ENCODE measurements around the gene P2RY2.
"Not testable (repeated sequence)": the region's sequence is repeated elsewhere in the genome, so short reads cannot be mapped to it uniquely, and the experiment has no call there.

The P2RY2 gene

DNA sequence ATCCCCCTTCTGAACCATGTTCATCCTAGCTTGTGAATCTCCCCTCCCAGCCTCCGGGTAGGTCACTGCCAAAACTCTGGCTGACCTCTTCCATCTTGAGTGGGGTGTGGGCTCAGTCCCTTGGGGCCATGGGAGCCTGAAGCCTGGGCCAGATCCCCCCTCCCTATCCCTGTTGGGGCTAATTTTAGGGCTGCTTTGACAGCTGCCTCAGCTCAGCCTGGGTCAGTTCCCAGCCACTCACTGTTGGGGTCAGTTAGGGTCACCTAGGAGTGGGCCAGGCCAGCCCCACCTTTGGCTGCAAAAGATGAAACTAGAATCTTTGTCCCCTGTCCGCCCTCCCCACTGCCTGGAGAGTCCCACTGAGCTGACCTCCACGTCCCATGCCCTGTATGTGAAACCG lies 29.8 kb upstream of the P2RY2 start:
- no peak for DNase-seq

GRCh38 chr11:73189315-73189714 lies 28.8 kb upstream of the P2RY2 start:
- peak; percentile 9 to 76 for DNase-seq

- no peak for DNase-seq
These were observed 28.1 kb upstream of the P2RY2 start for GRCh38 chr11:73189723-73190556.

GRCh38 chr11:73190557-73190885 lies 27.6 kb upstream of the P2RY2 start:
- DNase-seq = no peak

DNA sequence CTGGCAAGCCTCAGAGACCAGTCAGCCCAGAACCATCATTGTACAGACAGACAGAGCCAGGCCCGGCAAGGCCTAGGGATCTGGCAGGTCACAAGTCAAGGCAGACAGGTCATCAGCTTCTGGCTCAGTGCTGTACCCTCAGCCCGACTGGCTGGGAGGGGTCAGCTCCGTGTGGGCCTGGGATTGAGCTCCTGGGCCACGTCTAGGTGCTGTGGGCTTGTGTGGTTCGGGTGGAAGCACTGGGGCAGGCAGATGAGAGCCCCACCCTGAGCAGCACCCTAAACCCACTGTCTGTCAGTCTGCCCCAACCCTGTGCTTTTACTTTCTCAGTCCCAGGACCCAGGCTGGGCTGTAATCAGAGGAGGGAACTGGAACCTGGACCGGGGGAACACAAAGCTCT lies 26.9 kb upstream of the P2RY2 start:
- no peak for DNase-seq

DNA sequence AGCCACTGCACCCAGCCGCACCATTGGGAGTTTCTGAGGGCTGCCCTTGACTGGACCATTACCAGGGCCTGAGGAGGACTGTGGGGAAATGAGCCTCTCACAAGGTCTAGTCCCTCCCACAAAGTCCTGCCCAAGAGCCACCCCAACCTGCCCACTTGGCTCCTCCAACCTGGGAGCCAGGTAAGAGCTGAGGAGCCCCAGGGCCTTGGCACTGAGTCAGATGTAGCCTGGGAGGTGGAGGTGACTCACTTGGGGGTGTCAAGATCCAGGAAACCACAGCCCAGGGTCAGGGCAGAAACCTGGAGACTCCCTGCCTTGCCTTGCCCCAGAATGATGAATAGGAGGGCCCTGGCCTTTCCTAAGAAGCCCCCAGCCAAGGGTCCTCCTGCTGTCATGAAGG lies 25.8 kb upstream of the P2RY2 start:
- DNase-seq = no peak

DNA sequence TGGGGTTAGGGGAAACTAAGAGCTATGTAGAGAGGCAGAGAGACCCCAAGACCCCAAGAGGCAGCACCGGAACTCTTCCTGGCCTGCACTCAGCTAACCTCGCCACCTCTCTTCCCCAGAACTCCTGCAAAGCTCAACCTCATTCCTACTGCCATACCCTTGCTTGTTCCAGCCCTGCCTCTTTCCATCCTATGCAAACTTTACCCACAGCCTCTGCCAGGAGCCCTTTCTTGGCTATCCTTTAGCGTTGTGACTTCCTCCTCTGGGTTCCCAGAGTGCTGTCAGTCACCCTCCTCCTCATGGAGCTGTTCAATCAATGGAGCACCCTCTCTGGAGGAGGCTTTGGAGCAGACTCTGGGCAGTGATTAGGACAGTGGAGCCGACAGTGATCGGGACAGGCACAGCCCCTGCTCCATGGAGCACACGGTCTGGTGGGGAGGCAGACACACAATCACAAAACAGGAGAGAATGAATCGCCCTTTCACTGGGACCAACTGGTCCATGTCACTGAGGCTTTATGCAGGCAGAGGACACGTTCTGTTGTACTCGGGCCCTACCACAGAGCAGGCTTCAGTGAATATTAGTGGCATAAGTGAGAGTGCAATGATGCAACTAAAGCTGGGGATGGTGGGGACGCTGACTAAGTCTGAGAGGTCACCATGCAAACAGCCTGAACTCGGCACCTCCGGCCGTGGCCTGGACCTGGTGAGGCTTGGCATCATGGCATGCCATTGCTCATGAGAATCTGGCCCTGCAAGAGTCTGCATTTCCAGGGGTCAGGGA lies 24.6 kb upstream of the P2RY2 start:
- no peak for DNase-seq

GRCh38 chr11:73194034-73194507 lies 24.0 kb upstream of the P2RY2 start:
- DNase-seq = no peak

DNA sequence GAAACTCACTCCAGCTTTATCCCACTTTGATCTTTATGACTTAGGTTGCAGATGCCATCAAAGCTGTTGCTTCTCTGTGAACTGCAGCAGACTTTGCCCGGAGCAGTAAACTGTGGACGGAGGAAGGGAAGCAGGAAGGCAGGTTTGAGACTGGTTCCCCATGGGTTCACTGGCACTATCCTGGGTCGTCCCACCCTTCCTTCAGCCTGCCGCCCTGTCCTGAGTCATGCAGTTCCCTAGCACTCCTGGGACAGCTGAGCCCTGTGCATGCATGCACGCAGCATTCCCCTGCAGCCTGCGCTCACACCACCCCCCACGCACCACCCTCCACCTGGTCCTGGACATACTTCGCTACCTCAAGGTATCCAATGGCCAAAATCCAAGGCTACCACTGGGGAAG lies 23.5 kb upstream of the P2RY2 start:
- no peak for DNase-seq

DNA sequence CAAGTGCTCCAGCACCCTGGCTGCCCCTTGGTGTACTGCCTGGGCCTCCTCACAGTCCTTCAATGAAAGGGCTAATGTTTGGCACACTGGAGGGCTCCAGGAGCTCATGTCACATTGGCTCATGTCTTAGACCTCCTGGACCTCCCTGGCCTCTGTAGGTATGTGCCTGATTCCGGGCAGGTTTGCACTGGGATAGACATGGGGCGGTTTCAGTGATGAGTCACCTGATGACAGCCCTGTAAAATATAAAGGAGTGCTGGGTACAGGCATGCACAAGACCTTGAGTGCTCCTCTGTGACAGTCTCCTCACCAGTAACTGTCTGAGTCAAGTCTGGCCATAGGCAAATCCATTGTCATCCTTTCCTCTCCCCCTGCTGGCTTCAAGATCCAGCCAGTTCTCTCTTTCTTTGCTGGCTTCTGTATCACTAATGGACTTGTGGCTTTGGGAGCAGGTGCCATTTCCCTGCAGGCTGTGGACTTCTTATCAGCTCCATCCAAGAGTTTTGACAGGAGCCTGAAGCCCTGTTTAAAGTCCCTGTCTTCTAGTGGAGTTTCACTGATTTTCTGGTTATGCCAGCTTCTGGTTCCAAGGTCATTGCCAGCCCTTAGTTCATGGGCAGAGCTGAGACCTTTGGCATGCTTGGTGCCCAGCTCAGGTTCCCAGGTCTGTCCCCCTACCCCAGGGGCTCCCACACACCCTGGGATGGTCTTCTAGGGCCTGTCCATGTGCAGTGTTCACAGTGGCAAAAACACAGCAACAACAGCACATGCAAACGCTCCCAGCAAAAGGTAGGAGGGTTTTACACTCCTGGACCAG lies 22.7 kb upstream of the P2RY2 start:
- DNase-seq = no peak

DNA sequence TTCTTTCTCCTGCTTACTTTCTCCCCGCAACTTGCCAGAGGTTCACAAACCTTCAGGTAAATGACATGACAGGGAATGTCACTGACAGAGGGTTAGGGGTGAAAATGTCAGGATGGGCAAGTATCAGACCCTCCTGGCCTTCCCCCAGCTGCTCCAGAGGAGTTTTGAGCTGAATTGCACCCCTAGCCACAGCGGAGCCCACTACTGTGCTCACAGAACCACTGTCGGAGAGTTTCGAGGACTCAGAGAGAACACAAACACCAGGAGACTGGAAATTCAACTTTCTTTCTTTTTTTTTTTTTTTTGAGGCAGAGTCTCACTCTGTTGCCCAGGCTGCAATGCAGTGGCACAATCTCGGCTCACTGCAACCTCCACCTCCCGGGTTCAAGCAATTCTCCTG lies 21.5 kb upstream of the P2RY2 start:
- DNase-seq = no peak

DNA sequence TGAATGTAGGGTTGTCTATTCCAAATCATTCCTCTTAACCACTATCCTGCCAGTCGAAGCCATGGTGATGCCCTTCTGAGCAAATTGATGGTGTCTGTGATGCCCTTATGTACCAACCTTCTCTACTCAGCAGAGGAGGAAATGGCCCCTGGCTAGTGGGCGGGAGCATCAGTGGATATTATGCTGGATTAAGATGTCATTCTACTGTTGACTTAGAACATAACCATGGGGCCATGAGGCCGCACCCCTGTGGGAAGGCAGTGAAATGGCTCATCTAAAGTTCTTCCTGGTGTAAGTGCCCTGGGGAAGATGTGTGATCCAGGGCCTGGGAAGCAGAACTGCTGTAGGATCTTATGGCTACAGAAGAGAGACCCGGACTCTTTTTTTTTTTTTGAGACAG lies 20.7 kb upstream of the P2RY2 start:
- no peak for DNase-seq

DNA sequence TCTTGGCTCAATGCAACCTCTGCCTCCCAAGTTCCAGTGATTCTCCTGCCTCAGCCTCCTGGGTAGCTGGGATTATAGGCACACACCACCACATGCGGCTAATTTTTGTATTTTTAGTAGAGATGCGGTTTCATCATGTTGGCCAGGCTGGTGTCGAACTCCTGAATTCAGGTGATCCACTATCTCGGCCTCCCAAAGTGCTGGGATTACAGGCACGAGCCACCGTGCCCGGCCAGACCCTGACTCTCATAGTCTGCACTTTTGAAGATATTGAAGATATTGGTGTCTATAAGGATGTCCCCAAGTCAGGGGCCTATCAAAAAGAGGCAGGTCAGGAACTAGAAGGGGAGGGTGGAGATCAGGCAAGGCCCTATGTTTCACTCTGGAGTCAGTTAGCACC lies 20.3 kb upstream of the P2RY2 start:
- DNase-seq = not testable (repeated sequence)

GRCh38 chr11:73198677-73199076 lies 19.4 kb upstream of the P2RY2 start:
- DNase-seq = no peak

DNA sequence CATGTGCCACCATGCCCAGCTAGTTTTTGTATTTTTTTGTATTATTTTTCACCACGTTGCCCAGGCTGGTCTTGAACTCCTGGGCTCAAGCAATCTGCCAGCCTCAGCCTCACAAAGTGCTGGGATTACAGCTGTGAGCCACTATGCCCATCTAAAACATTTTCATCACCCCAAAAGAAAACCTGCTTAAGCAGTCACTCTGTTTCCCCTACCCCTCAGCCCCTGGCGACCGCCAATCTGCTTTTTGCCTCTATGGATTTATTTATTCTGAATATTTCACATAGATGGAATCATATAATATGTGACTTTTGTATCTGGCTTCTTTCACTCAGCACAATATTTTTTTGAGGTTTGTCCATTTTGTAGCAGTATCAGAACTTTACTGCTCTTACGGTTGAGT lies 18.6 kb upstream of the P2RY2 start:
- DNase-seq = no peak

- no peak for DNase-seq
These were observed 17.8 kb upstream of the P2RY2 start for GRCh38 chr11:73200256-73200655.

- no peak for DNase-seq
These were observed 16.8 kb upstream of the P2RY2 start for GRCh38 chr11:73201249-73201648.

GRCh38 chr11:73201888-73202780 lies 15.9 kb upstream of the P2RY2 start:
- DNase-seq = no peak

DNA sequence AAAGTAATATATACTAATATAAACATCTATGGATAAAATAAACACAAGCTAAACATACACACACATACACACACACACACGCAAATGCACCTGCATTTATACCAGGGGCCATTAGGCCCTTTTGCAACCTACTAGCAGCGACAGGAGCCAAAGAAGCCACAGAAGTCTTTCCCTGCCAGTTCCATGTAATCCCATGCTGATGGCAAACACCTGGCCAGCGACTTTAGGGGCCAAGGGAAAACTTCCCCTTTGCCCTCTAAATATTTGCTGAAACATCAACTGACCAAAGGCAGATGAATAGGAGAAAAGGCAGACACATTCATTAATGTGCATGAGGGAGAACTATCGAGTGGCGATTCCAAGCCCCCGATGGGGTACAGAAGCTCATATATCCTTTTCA lies 14.8 kb upstream of the P2RY2 start:
- DNase-seq = no peak

GRCh38 chr11:73203790-73204189 lies 14.3 kb upstream of the P2RY2 start:
- DNase-seq = no peak

DNA sequence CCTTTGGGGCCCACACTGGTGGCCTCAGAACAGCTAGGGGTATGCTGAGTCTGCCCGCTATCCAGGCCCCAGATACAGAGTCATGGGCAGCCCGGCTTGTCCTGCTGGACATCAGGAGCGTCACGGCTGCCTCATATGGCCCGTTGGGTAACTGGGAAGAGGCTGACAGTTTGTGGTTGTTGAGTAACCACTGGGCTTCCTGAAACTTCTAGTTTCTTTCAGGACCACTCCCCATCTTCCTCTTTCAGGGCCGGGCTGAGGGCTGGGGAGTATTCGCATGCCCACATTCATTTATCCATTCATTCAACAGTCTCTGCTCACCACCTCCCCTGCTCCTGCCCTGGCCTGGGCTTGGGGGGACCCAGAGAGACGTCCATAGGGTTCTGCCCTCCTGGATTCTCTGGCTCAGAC lies 13.4 kb upstream of the P2RY2 start:
- DNase-seq = peak in 1 of 2 donors; percentile 64

DNA sequence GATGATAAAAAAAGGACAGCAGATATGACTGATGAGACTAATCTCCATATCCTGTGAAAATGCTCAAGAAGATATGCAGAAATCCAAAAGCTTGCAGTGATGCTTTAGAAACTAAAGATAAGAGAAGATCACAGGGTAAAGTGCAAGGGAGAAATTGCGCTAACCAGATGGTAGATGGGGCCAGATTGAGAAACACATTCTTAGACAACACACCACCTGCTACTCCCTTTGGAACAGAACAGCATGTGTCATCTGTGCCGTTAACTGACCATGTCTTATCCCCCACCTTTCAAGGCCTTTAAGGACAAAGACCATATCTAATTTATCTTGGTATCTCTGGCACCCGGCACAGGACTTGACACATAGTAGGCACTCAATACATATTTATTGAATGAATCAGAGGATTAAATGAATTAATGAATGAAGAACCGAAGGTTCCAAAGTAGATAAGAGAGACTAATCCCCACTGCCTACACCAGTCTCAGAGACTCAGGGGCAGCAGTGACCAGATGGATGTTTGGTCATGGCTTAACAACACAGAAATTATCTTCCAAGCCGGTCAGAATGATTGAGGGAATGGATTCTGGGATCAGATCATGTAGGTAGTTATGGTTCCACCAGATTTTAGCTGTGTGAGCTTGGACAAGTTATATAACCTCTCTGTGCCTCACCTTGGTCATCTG lies 12.3 kb upstream of the P2RY2 start:
- no peak for DNase-seq
